Testis (tissue), 2 donors: ENCODE measurements around the gene LRRC27.

ENCODE experiments used
- POLR2A ChIP-seq: fragments of 450-650 bp; IDR thresholded peaks from one replicate; pipeline ENCODE4 v1.6.1; 2017; ENCODE audit warnings: antibody characterized with exemption, mild to moderate bottlenecking, moderate library complexity
- TF ChIP-seq, protein P1 (sequence below), 3 experiments: fragments of 450-650 bp in 2 of 3; fragments of 200-600 bp in 1 of 3; sonication (generic) in 1 of 3; IDR thresholded peaks; one replicate each; pipeline ENCODE4 v1.5.1; 2016 to 2019; ENCODE audit warnings: antibody characterized with exemption in 3 of 3, mild to moderate bottlenecking in 2 of 3, moderate library complexity in 1 of 3

DNA sequence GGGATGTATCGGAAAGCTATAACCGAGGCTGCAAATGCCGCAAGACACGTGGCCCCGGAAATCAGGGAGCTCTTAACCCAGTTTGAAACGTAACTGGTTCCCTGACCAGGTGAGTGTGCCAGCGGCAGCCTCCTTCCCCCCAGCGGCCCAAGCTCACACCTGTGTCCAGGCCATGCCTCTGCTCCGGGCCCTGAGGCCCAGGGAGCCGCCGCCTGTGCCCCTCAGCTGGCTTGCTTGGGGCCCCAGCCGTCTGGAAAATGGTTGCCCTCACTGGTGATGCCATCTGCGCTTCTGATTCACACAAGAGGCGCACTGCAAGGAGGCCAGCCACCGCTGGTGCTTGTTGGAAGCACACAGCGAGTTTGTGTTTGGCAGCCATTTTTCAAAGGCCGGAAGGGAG lies 74.2 kb downstream of the LRRC27 start:
- TF ChIP-seq, protein P1, sequence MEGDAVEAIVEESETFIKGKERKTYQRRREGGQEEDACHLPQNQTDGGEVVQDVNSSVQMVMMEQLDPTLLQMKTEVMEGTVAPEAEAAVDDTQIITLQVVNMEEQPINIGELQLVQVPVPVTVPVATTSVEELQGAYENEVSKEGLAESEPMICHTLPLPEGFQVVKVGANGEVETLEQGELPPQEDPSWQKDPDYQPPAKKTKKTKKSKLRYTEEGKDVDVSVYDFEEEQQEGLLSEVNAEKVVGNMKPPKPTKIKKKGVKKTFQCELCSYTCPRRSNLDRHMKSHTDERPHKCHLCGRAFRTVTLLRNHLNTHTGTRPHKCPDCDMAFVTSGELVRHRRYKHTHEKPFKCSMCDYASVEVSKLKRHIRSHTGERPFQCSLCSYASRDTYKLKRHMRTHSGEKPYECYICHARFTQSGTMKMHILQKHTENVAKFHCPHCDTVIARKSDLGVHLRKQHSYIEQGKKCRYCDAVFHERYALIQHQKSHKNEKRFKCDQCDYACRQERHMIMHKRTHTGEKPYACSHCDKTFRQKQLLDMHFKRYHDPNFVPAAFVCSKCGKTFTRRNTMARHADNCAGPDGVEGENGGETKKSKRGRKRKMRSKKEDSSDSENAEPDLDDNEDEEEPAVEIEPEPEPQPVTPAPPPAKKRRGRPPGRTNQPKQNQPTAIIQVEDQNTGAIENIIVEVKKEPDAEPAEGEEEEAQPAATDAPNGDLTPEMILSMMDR (IDR thresholded peaks at IDR 0.05), result no peak
- no peak for TF ChIP-seq POLR2A
